CD14-positive monocyte (primary cell): ENCODE measurements around the gene ARHGEF35. TPM values are rescaled to one million over a fixed set of nuclear protein-coding genes. Genes with fewer than 3 reads are reported as not detected.
"Not testable (repeated sequence)": the region's sequence is repeated elsewhere in the genome, so short reads cannot be mapped to it uniquely, and the experiment has no call there.

ENCODE experiments used
- DNase-seq, 3 donors: peaks; one replicate each; pipeline ENCODE4 v3.0.0-alpha.2; 2011 to 2022
- H2AFZ ChIP-seq: 2 replicates; pipeline ENCODE4 v1.6.0; 2012; ENCODE audit warnings: mild to moderate bottlenecking, low read depth, low read length, inconsistent platforms; ENCODE audit not compliant: insufficient read depth, poor library complexity, severe bottlenecking
- H3K27ac ChIP-seq, 2 donors: 1 replicate in 1 of 2; 2 replicates in 1 of 2; pipeline ENCODE4 v1.5.1; 2012 to 2013; ENCODE audit warnings: low read length in 2 of 2, control low read depth in 1 of 2, inconsistent platforms in 1 of 2, low read depth in 1 of 2, mild to moderate bottlenecking in 1 of 2
- H3K27me3 ChIP-seq, 2 donors: one replicate each; pipeline versions ENCODE4 v1.6.0 to v1.6.1; 2011 to 2013; ENCODE audit warnings: low read length in 2 of 2; ENCODE audit not compliant: control insufficient read depth in 2 of 2, insufficient read depth in 2 of 2
- H3K36me3 ChIP-seq, 2 donors: replicated peaks in 1 of 2; 1 replicate in 1 of 2; 2 replicates in 1 of 2; pipeline versions ENCODE4 v1.5.1 to v1.6.1; 2012 to 2013; ENCODE audit warnings: low read length in 2 of 2, control low read depth in 1 of 2, inconsistent platforms in 1 of 2, mild to moderate bottlenecking in 1 of 2; ENCODE audit not compliant: insufficient read depth in 2 of 2, control insufficient read depth in 1 of 2
- H3K4me1 ChIP-seq, 2 donors: 1 replicate in 1 of 2; 2 replicates in 1 of 2; pipeline versions ENCODE4 v1.5.1 to v1.6.1; 2012 to 2013; ENCODE audit warnings: low read length in 2 of 2, control low read depth in 1 of 2, inconsistent platforms in 1 of 2, mild to moderate bottlenecking in 1 of 2, moderate library complexity in 1 of 2; ENCODE audit not compliant: insufficient read depth in 2 of 2, control insufficient read depth in 1 of 2
- H3K4me2 ChIP-seq: replicated peaks from 2 replicates; pipeline ENCODE3; 2012; ENCODE audit warnings: low read length, moderate library complexity, mild to moderate bottlenecking; ENCODE audit not compliant: poor library complexity, severe bottlenecking; ENCODE audit errors: extremely low read depth
- H3K4me3 ChIP-seq, 3 experiments: fragments of 200-600 bp in 1 of 3; sonication (generic) in 1 of 3; replicated peaks in 1 of 3; 1 replicate in 2 of 3; 2 replicates in 1 of 3; pipeline ENCODE4 v1.5.1; 2011 to 2013; ENCODE audit warnings: low read length in 3 of 3, mild to moderate bottlenecking in 3 of 3, control low read depth in 2 of 3, low read depth in 2 of 3, inconsistent platforms in 1 of 3, moderate library complexity in 1 of 3
- H3K79me2 ChIP-seq: 2 replicates; pipeline ENCODE4 v1.6.0; 2012; ENCODE audit warnings: mild to moderate bottlenecking, control low read depth, inconsistent platforms, low read length, moderate library complexity; ENCODE audit not compliant: insufficient read depth
- H3K9ac ChIP-seq: 2 replicates; pipeline ENCODE4 v1.6.0; 2017; ENCODE audit warnings: low read length, mild to moderate bottlenecking; ENCODE audit not compliant: insufficient read depth, poor library complexity, severe bottlenecking
- H3K9me3 ChIP-seq, 2 donors: replicated peaks in 1 of 2; 1 replicate in 1 of 2; 2 replicates in 1 of 2; pipeline versions ENCODE4 v1.5.1 to v1.6.1; 2012 to 2013; ENCODE audit warnings: low read length in 2 of 2, control low read depth in 1 of 2; ENCODE audit not compliant: control insufficient read depth in 1 of 2, insufficient read depth in 1 of 2
- H4K20me1 ChIP-seq: 2 replicates; pipeline ENCODE4 v1.6.0; 2012; ENCODE audit warnings: mild to moderate bottlenecking, low read length, control low read depth, moderate library complexity; ENCODE audit not compliant: insufficient read depth
- H3K27ac Mint-ChIP-seq, 7 donors: one replicate each; pipeline ENCODE4 v1.8.0; 2020; ENCODE audit warnings: mild to moderate bottlenecking in 7 of 7, mixed read lengths in 7 of 7, moderate library complexity in 6 of 7, inconsistent platforms in 2 of 7
- H3K27me3 Mint-ChIP-seq, 3 donors: one replicate each; pipeline ENCODE4 v1.8.0; 2021 to 2022; ENCODE audit warnings: low read depth in 3 of 3, mild to moderate bottlenecking in 3 of 3, mixed read lengths in 3 of 3, moderate library complexity in 3 of 3, inconsistent platforms in 1 of 3
- H3K36me3 Mint-ChIP-seq, 2 donors: one replicate each; pipeline ENCODE4 v1.8.0; 2020; ENCODE audit warnings: mixed read lengths in 2 of 2, inconsistent platforms in 1 of 2, mild to moderate bottlenecking in 1 of 2
- H3K4me1 Mint-ChIP-seq: one replicate; pipeline ENCODE4 v1.8.0; 2020; ENCODE audit warnings: mild to moderate bottlenecking, mixed read lengths
- H3K4me3 Mint-ChIP-seq, 2 donors: one replicate each; pipeline ENCODE4 v1.8.0; 2020; ENCODE audit warnings: mild to moderate bottlenecking in 2 of 2, mixed read lengths in 2 of 2, moderate library complexity in 1 of 2
- H3K9me3 Mint-ChIP-seq, 7 donors: one replicate each; pipeline ENCODE4 v1.8.0; 2020 to 2022; ENCODE audit warnings: mixed read lengths in 7 of 7, mild to moderate bottlenecking in 6 of 7, moderate library complexity in 6 of 7, inconsistent platforms in 2 of 7
- WGBS: methylation state at CpG from one replicate; pipeline ENCODE4 v1.1.5; 2013; ENCODE audit warnings: missing lambda C conversion rate; ENCODE audit not compliant: insufficient coverage; 5-methylcytosine and 5-hydroxymethylcytosine counted together
- intact Hi-C, 2 donors: fragments of 100-400 bp; cut with micrococcal nuclease; formaldehyde crosslinking; loops; one replicate each; pipeline versions ENCODE4 v1.15.0 to v1.15.1; 2023
- polyA plus RNA-seq, 3 donors: library from polyadenylated mRNA; depleted of rRNA in 1 of 3; unstranded in 2 of 3; stranded (reverse) in 1 of 3; fragments of 300-500 nt in 2 of 3; fragments of >200 nt in 1 of 3; fragmentation: Illumina TruSeq in 2 of 3; gene quantifications; 1 replicate in 2 of 3; 2 replicates in 1 of 3; pipeline ENCODE4 v1.2.3, GENCODE V29; 2012 to 2021

The ARHGEF35 gene
- polyA plus RNA-seq, 3 donors = 0.05 to 0.64 (median 0.10) TPM

DNA sequence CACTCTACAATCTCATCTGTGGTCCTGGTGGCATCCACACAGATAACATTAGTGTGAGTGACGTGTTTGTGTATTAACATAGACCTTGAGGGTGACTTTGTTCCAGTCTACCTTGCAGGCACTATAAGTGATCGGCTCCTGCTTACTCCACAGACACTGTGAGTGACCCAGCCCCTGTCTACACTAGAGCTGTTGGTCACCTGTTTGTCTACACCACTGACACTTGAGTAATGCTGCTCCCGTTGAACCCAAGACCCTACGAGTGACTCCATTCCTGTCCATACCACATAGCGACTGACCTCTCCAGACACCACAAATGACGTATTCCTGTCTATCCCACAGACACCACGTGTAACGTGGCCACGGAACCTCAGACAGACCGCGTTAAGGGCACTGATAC, 1.9 kb downstream of the ARHGEF35 start:
- H3K79me2 ChIP-seq, H3K4me3 ChIP-seq, H3K36me3 ChIP-seq, H3K4me2 ChIP-seq, H3K4me1 ChIP-seq, H3K9me3 ChIP-seq, H3K27ac Mint-ChIP-seq, H3K9ac ChIP-seq, H3K36me3 Mint-ChIP-seq, H3K4me1 Mint-ChIP-seq, H4K20me1 ChIP-seq, H3K9me3 Mint-ChIP-seq, H3K4me3 Mint-ChIP-seq, H3K27me3 ChIP-seq, H3K27me3 Mint-ChIP-seq, intact Hi-C loops, DNase-seq, H3K27ac ChIP-seq, H2AFZ ChIP-seq: not testable (repeated sequence)
- WGBS = no CpG with 5 or more reads among the region's 11 CpGs

DNA sequence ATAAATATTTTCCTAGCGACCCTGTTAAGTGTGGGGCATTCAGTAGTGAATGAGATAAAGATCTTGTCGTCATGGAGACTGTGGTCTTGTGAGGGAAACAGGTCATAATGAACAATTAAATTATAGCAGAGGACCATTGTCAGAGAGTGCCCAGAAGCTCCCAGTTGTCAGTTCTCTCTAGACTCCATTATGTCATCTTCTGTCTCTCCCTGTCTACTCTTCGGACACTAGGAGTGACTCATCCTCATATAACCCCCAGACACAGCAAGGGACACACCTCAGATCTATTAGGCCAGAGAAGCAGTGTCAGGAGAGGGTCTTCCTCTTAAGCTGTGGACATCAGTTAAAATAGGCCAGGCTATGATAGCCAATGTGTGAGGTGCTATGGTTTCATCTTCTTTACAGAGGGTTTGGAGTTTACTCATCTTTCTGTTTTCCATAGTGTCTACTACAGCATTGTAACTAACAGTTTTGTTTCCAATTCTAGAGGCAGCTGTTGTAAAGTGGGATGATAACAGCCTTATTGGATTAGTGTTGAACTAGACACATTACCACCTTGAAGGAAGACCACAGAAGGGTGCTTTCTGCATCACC, 7.0 kb downstream of the ARHGEF35 start:
- H3K36me3 ChIP-seq, DNase-seq, H4K20me1 ChIP-seq, H3K4me3 ChIP-seq, H3K4me3 Mint-ChIP-seq, H3K4me1 ChIP-seq, H3K79me2 ChIP-seq, H3K27me3 ChIP-seq, intact Hi-C loops, H3K27ac Mint-ChIP-seq, H2AFZ ChIP-seq, H3K4me1 Mint-ChIP-seq, H3K9me3 Mint-ChIP-seq, H3K27ac ChIP-seq, H3K4me2 ChIP-seq, H3K36me3 Mint-ChIP-seq, H3K9ac ChIP-seq, H3K27me3 Mint-ChIP-seq, H3K9me3 ChIP-seq: not testable (repeated sequence)
- WGBS = no CpG with 5 or more reads among the region's 3 CpGs

DNA sequence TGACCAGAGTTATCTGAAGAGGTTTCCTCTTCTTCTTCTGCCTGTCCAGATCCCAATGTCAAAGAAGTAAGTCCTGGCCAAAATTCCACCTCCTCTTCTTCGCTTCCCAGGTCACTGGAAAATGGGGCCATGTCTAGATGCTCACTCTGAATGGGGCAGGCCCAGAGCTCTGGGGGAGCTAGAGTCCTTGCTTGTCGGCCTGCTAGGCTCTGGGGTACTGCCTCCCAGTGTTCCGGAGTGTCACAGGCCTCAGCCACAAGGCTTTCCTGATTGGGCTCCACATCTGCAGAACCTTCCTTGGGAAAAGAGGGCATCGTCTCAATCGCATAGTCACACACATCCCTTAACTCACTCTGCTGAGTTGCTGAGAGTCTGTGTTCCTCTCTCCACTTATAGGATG, 7.8 kb downstream of the ARHGEF35 start:
- H3K4me3 ChIP-seq, intact Hi-C loops, H3K27me3 Mint-ChIP-seq, H3K36me3 Mint-ChIP-seq, H3K4me2 ChIP-seq, H3K4me1 ChIP-seq, H3K79me2 ChIP-seq, H3K4me1 Mint-ChIP-seq, H3K27ac ChIP-seq, H4K20me1 ChIP-seq, H3K36me3 ChIP-seq, H3K9me3 Mint-ChIP-seq, H2AFZ ChIP-seq, DNase-seq, H3K27me3 ChIP-seq, H3K4me3 Mint-ChIP-seq, H3K27ac Mint-ChIP-seq, H3K9ac ChIP-seq, H3K9me3 ChIP-seq: not testable (repeated sequence)
- WGBS = no CpG with 5 or more reads among the region's 5 CpGs

DNA sequence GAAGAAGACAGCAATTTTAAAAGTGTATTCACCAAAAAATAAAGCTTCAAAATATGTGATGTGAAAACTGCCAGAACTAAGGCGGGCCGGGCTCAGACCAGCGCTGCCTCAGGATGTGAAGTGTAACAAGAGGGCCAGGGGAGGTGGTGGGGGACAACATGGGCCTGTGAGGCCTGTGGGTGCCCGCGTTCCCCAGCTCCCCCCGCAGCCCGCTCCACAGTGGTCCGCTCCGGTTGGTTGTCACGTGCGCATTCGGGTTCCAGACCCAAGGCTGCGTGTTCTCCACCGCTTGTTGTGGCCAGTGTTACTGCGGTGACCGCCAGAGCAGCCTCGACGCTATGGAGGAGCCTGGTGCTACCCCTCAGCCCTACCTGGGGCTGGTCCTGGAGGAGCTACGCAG, 12.5 kb downstream of the ARHGEF35 start, which contains the start of gene CTAGE4:
TSS of gene CTAGE4 (plus strand) at position 301 of the 400 bp plus-strand sequence. CDS start at position 339, 38 bp downstream.
- H3K4me3 Mint-ChIP-seq, H3K9ac ChIP-seq, H3K4me3 ChIP-seq, H3K27ac Mint-ChIP-seq, H3K27me3 ChIP-seq, H4K20me1 ChIP-seq, DNase-seq, H3K27ac ChIP-seq, H3K9me3 Mint-ChIP-seq, H3K36me3 Mint-ChIP-seq, H3K4me1 ChIP-seq, H2AFZ ChIP-seq, H3K79me2 ChIP-seq, H3K4me2 ChIP-seq, H3K27me3 Mint-ChIP-seq, H3K4me1 Mint-ChIP-seq, intact Hi-C loops, H3K36me3 ChIP-seq, H3K9me3 ChIP-seq: not testable (repeated sequence)
- no CpG with 5 or more reads among the region's 19 CpGs for WGBS
